ENCODE results near the gene EFNA2. TPM values are rescaled to one million over a fixed set of nuclear protein-coding genes. Genes with fewer than 3 reads are reported as not detected.

The EFNA2 gene
- total and polyA plus RNA-seq, 9 donors, result 0.42 to 4.5 (median 2.3) TPM

DNA sequence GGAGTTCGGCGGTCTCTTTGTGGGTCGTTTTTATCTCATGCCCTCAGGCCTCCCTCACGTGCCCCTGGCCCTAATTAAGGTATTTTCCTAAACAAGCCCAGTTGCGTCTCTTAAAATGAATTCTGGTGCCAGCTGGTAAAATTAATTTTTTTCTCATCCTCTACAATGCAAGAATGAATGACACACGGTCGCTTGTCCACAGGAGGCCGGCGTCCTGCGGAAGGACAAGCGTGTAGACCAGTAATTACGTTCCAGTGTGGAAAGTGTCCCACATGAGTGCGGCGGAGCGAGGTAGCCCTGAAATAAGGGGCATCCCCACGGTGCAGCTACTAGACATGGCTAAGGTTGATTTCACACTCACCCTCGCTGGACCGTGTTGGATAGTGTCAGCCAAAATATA is 63.5 kb downstream of the EFNA2 start:
- 82% methylated on average over 18 of the region's 18 CpGs for WGBS (ENCODE audit: insufficient coverage)
- Histone ChIP-seq H3K4me3 (ENCODE audit: low read length) (no peak overlapping the region), H3K4me1 (ENCODE audit: control insufficient read depth, insufficient read depth, low read length) (peaks cover 5% of the 10 kb centered on the region), H3K27me3 (ENCODE audit: control insufficient read depth, insufficient read depth, low read length) (no peaks in the 10 kb centered on the region), H3K9me3 (replicated peaks; ENCODE audit: control insufficient read depth, low read depth, low read length) (no peaks in the 10 kb centered on the region), H3K27ac (ENCODE audit: low read length) (no peak overlapping the region), H3K36me3 (ENCODE audit: control insufficient read depth, insufficient read depth, low read length) (no peaks in the 10 kb centered on the region)
- DNase-seq, result no peak

DNA sequence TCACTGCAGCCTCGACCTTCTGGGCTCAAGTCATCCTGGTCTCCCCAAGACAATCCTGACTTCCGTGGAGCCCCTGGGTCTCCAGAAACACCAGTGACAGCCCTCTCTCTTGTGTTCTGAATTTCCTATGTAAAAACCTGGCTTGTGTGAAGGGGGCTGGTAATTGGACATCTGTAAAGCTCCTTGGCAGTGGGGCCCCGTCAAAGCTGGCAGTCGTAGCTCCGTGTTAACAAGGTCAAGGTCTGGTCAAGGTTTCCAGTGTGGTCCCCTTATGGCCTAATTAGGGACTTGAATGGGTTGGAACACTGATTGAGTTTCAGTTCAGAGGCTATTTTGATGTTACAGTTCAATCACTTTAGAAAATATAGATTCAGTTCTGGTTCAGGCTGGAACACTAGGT is 65.2 kb downstream of the EFNA2 start:
- H3K4me3 ChIP-seq (ENCODE audit: low read length), result no peak overlapping the region
- no peaks in the 10 kb centered on the region for H3K9me3 ChIP-seq (replicated peaks; ENCODE audit: control insufficient read depth, low read depth, low read length)
- H3K27ac ChIP-seq (ENCODE audit: low read length), result no peak overlapping the region
- no peak for DNase-seq
- H3K4me1 ChIP-seq (ENCODE audit: control insufficient read depth, insufficient read depth, low read length), result peaks cover 9% of the 10 kb centered on the region
- H3K36me3 ChIP-seq (ENCODE audit: control insufficient read depth, insufficient read depth, low read length), result no peaks in the 10 kb centered on the region
- 24% methylated on average over 5 of the region's 5 CpGs for WGBS (ENCODE audit: insufficient coverage)
- H3K27me3 ChIP-seq (ENCODE audit: control insufficient read depth, insufficient read depth, low read length), result no peaks in the 10 kb centered on the region

Other genes with a start within 250 kb of the EFNA2 start
- 8.9 TPM for gene ABCA7, start 245.8 kb upstream of the EFNA2 start, total RNA-seq
- 10 to 100 TPM in 7 of 8 donors, 1 to 10 TPM in 1; 7.9 to 23.0 (median 15.6) TPM for gene ABCA7, start 245.8 kb upstream of the EFNA2 start, polyA plus RNA-seq (ENCODE audit: insufficient read depth in 1 of 8, insufficient read length in 8 of 8, low replicate concordance in 1 of 8)
- gene ARHGAP45, start 218.7 kb upstream of the EFNA2 start, total RNA-seq, result 5.0 TPM
- gene ARHGAP45, start 218.7 kb upstream of the EFNA2 start, polyA plus RNA-seq (ENCODE audit: insufficient read depth in 1 of 8, insufficient read length in 8 of 8, low replicate concordance in 1 of 8), result 10 to 100 TPM in 7 of 8 donors, 1 to 10 TPM in 1; 8.6 to 13.1 (median 11.2) TPM
- 69.6 TPM for gene POLR2E, start 190.5 kb upstream of the EFNA2 start, total RNA-seq
- gene POLR2E, start 190.5 kb upstream of the EFNA2 start, polyA plus RNA-seq (ENCODE audit: insufficient read depth in 1 of 8, insufficient read length in 8 of 8, low replicate concordance in 1 of 8), result 100 to 1,000 TPM; 117 to 149 (median 133) TPM
- gene GPX4, start 181.9 kb upstream of the EFNA2 start, total RNA-seq, result 145 TPM
- 100 to 1,000 TPM; 156 to 203 (median 163) TPM for gene GPX4, start 181.9 kb upstream of the EFNA2 start, polyA plus RNA-seq (ENCODE audit: insufficient read depth in 1 of 8, insufficient read length in 8 of 8, low replicate concordance in 1 of 8)
- 7.4 TPM for gene SBNO2, start 111.6 kb upstream of the EFNA2 start, total RNA-seq
- 10 to 100 TPM in 6 of 8 donors, 1 to 10 TPM in 2; 8.8 to 16.7 (median 12.4) TPM for gene SBNO2, start 111.6 kb upstream of the EFNA2 start, polyA plus RNA-seq (ENCODE audit: insufficient read depth in 1 of 8, insufficient read length in 8 of 8, low replicate concordance in 1 of 8)
- 46.9 TPM for gene STK11, start 80.1 kb upstream of the EFNA2 start, total RNA-seq
- gene STK11, start 80.1 kb upstream of the EFNA2 start, polyA plus RNA-seq (ENCODE audit: insufficient read depth in 1 of 8, insufficient read length in 8 of 8, low replicate concordance in 1 of 8), result 10 to 100 TPM; 45.3 to 59.1 (median 56.8) TPM
- gene CBARP, start 47.9 kb upstream of the EFNA2 start, total RNA-seq, result 0.84 TPM
- 1 to 10 TPM; 1.1 to 2.9 (median 1.9) TPM for gene CBARP, start 47.9 kb upstream of the EFNA2 start, polyA plus RNA-seq (ENCODE audit: insufficient read depth in 1 of 8, insufficient read length in 8 of 8, low replicate concordance in 1 of 8)
- 99.2 TPM for gene ATP5F1D, start 44.1 kb upstream of the EFNA2 start, total RNA-seq
- gene ATP5F1D, start 44.1 kb upstream of the EFNA2 start, polyA plus RNA-seq (ENCODE audit: insufficient read depth in 1 of 8, insufficient read length in 8 of 8, low replicate concordance in 1 of 8), result 100 to 1,000 TPM; 134 to 211 (median 166) TPM
- 9.2 TPM for gene MIDN, start 37.3 kb upstream of the EFNA2 start, total RNA-seq
- gene MIDN, start 37.3 kb upstream of the EFNA2 start, polyA plus RNA-seq (ENCODE audit: insufficient read depth in 1 of 8, insufficient read length in 8 of 8, low replicate concordance in 1 of 8), result 10 to 100 TPM; 27.8 to 54.7 (median 41.0) TPM
- 402 TPM for gene CIRBP, start 16.5 kb upstream of the EFNA2 start, total RNA-seq
- 100 to 1,000 TPM; 505 to 613 (median 556) TPM for gene CIRBP, start 16.5 kb upstream of the EFNA2 start, polyA plus RNA-seq (ENCODE audit: insufficient read depth in 1 of 8, insufficient read length in 8 of 8, low replicate concordance in 1 of 8)
- 14.0 TPM for gene FAM174C, start 10.3 kb upstream of the EFNA2 start, total RNA-seq
- 10 to 100 TPM; 11.6 to 17.8 (median 15.1) TPM for gene FAM174C, start 10.3 kb upstream of the EFNA2 start, polyA plus RNA-seq (ENCODE audit: insufficient read depth in 1 of 8, insufficient read length in 8 of 8, low replicate concordance in 1 of 8)
- 73.5 TPM for gene NDUFS7, start 98.0 kb downstream of the EFNA2 start, total RNA-seq
- gene NDUFS7, start 98.0 kb downstream of the EFNA2 start, polyA plus RNA-seq (ENCODE audit: insufficient read depth in 1 of 8, insufficient read length in 8 of 8, low replicate concordance in 1 of 8), result 100 to 1,000 TPM in 1 of 8 donors, 10 to 100 TPM in 7; 67.7 to 106 (median 89.7) TPM
- gene GAMT, start 115.7 kb downstream of the EFNA2 start, total RNA-seq, result 115 TPM
- 100 to 1,000 TPM; 149 to 232 (median 209) TPM for gene GAMT, start 115.7 kb downstream of the EFNA2 start, polyA plus RNA-seq (ENCODE audit: insufficient read depth in 1 of 8, insufficient read length in 8 of 8, low replicate concordance in 1 of 8)
- 41.0 TPM for gene DAZAP1, start 121.7 kb downstream of the EFNA2 start, total RNA-seq
- gene DAZAP1, start 121.7 kb downstream of the EFNA2 start, polyA plus RNA-seq (ENCODE audit: insufficient read depth in 1 of 8, insufficient read length in 8 of 8, low replicate concordance in 1 of 8), result 10 to 100 TPM; 61.0 to 80.2 (median 69.6) TPM
- gene RPS15, start 152.5 kb downstream of the EFNA2 start, total RNA-seq, result 973 TPM
- gene RPS15, start 152.5 kb downstream of the EFNA2 start, polyA plus RNA-seq (ENCODE audit: insufficient read depth in 1 of 8, insufficient read length in 8 of 8, low replicate concordance in 1 of 8), result 1,000 to 10,000 TPM; 1,073 to 1,562 (median 1,234) TPM
- 0.40 TPM for gene APC2, start 164.2 kb downstream of the EFNA2 start, total RNA-seq
- gene APC2, start 164.2 kb downstream of the EFNA2 start, polyA plus RNA-seq (ENCODE audit: insufficient read depth in 1 of 8, insufficient read length in 8 of 8, low replicate concordance in 1 of 8), result 1 to 10 TPM in 6 of 8 donors, under 1 TPM in 2; 0.87 to 1.3 (median 1.1) TPM
- 21.2 TPM for gene C19orf25, start 193.3 kb downstream of the EFNA2 start, total RNA-seq
- gene C19orf25, start 193.3 kb downstream of the EFNA2 start, polyA plus RNA-seq (ENCODE audit: insufficient read depth in 1 of 8, insufficient read length in 8 of 8, low replicate concordance in 1 of 8), result 10 to 100 TPM; 17.5 to 23.9 (median 20.5) TPM
- gene PCSK4, start 204.5 kb downstream of the EFNA2 start, total RNA-seq, result 0.84 TPM
- gene PCSK4, start 204.5 kb downstream of the EFNA2 start, polyA plus RNA-seq (ENCODE audit: insufficient read depth in 1 of 8, insufficient read length in 8 of 8, low replicate concordance in 1 of 8), result 1 to 10 TPM in 4 of 8 donors, under 1 TPM in 4; 0.76 to 3.1 (median 1.2) TPM
- gene REEP6, start 205.3 kb downstream of the EFNA2 start, total RNA-seq, result 0.58 TPM
- gene REEP6, start 205.3 kb downstream of the EFNA2 start, polyA plus RNA-seq (ENCODE audit: insufficient read depth in 1 of 8, insufficient read length in 8 of 8, low replicate concordance in 1 of 8), result 10 to 100 TPM in 1 of 8 donors, 1 to 10 TPM in 7; 1.5 to 11.9 (median 2.0) TPM
- gene ADAMTSL5, start 227.1 kb downstream of the EFNA2 start, total RNA-seq, result 4.8 TPM
- 10 to 100 TPM in 5 of 8 donors, 1 to 10 TPM in 3; 7.2 to 17.4 (median 11.7) TPM for gene ADAMTSL5, start 227.1 kb downstream of the EFNA2 start, polyA plus RNA-seq (ENCODE audit: insufficient read depth in 1 of 8, insufficient read length in 8 of 8, low replicate concordance in 1 of 8)
- gene PLK5, start 238.2 kb downstream of the EFNA2 start, total RNA-seq, result 0.13 TPM
- gene PLK5, start 238.2 kb downstream of the EFNA2 start, polyA plus RNA-seq (ENCODE audit: insufficient read depth in 1 of 8, insufficient read length in 8 of 8, low replicate concordance in 1 of 8), result 1 to 10 TPM in 1 of 8 donors, under 1 TPM in 7; 0.08 to 1.9 (median 0.31) TPM